Endothelial cell of umbilical vein (primary cell): ENCODE data around the gene ZC3HAV1. TPM values are rescaled to one million over a fixed set of nuclear protein-coding genes. Genes with fewer than 3 reads are reported as not detected.
A peak's percentile ranks its signal among the peaks of the same experiment; 100 is the strongest.

Experiments
- BruUV-seq: library from RNA; stranded (reverse); fragments of 400-500 nt; replicated peaks from 2 replicates; lab custom pipeline; 2021; lab: Mats Ljungman, UMichigan
- CTCF ChIA-PET: fragments of 300-600, 350-600 bp; sonication (Branson Sonifier 250); formaldehyde crosslinking; loops from one replicate; lab custom pipeline; 2021; ENCODE audit warnings: antibody characterized with exemption, inconsistent platforms; lab: Charles Lee
- POLR2A ChIA-PET: fragments of 300-600, 350-600 bp; sonication (Branson Sonifier 250); formaldehyde crosslinking; loops from one replicate; lab custom pipeline; 2021; ENCODE audit warnings: antibody characterized with exemption, inconsistent platforms; lab: Charles Lee
- DNase-seq: peaks from one replicate; pipeline ENCODE4 v3.0.0-alpha.2; 2011; ENCODE audit warnings: low read depth, low spot score
- FAIRE-seq: peaks from 2 replicates; lab custom pipeline; 2011; peaks lifted over from hg19 to GRCh38; lab: Jason Lieb, UNC
- H2AFZ ChIP-seq: 2 replicates; pipeline ENCODE4 v1.6.0; 2012; ENCODE audit warnings: low read depth, low read length, control low read depth, inconsistent platforms
- H3K27ac ChIP-seq: 2 replicates; pipeline ENCODE4 v1.5.1; 2011; ENCODE audit warnings: low read depth, mild to moderate bottlenecking, control low read depth, low read length, moderate library complexity; ENCODE audit not compliant: insufficient read depth
- H3K27me3 ChIP-seq, 2 experiments: 2 replicates each; pipeline versions ENCODE4 v1.6.0 to v1.6.1; 2011; ENCODE audit warnings: low read length in 2 of 2, mixed read lengths in 1 of 2; ENCODE audit not compliant: control insufficient read depth in 2 of 2, insufficient read depth in 2 of 2
- H3K36me3 ChIP-seq, 2 experiments: 2 replicates in 1 of 2; 3 replicates in 1 of 2; pipeline ENCODE4 v1.5.1; 2011; ENCODE audit warnings: low read length in 2 of 2, mild to moderate bottlenecking in 1 of 2, moderate library complexity in 1 of 2; ENCODE audit not compliant: control insufficient read depth in 2 of 2, insufficient read depth in 2 of 2; ENCODE audit errors: extremely low read depth in 1 of 2
- H3K4me1 ChIP-seq: 3 replicates; pipeline ENCODE4 v1.5.1; 2011; ENCODE audit warnings: mild to moderate bottlenecking, low read length; ENCODE audit not compliant: control insufficient read depth, insufficient read depth; ENCODE audit errors: extremely low read depth
- H3K4me2 ChIP-seq: 2 replicates; pipeline ENCODE4 v1.6.1; 2011; ENCODE audit warnings: low read length, control low read depth, mixed read lengths; ENCODE audit not compliant: insufficient read depth
- H3K4me3 ChIP-seq, 3 experiments: fragments of 200-600 bp in 1 of 3; sonication (generic), shearing (Covaris generic) in 1 of 3; replicated peaks in 1 of 3; 2 replicates each; pipeline ENCODE4 v1.5.1; 2011 to 2016; ENCODE audit warnings: control low read depth in 3 of 3, low read length in 3 of 3, mild to moderate bottlenecking in 2 of 3, inconsistent platforms in 1 of 3, low read depth in 1 of 3, moderate library complexity in 1 of 3; ENCODE audit not compliant: insufficient read depth in 1 of 3
- H3K79me2 ChIP-seq: 2 replicates; pipeline ENCODE4 v1.6.0; 2012; ENCODE audit warnings: low read length, inconsistent platforms; ENCODE audit not compliant: control insufficient read depth, insufficient read depth
- H3K9ac ChIP-seq: replicated peaks from 2 replicates; pipeline ENCODE3; 2011; ENCODE audit warnings: low read length, control low read depth; ENCODE audit not compliant: insufficient read depth; ENCODE audit errors: extremely low read depth
- H3K9me1 ChIP-seq: replicated peaks from 3 replicates; pipeline ENCODE4 v1.6.0; 2011; ENCODE audit warnings: mild to moderate bottlenecking, low read length; ENCODE audit not compliant: control insufficient read depth, insufficient read depth; ENCODE audit errors: extremely low read depth
- H3K9me3 ChIP-seq: replicated peaks from 2 replicates; pipeline ENCODE4 v1.5.1; 2012; ENCODE audit warnings: low read length, inconsistent platforms; ENCODE audit not compliant: control insufficient read depth, insufficient read depth
- H4K20me1 ChIP-seq: replicated peaks from 2 replicates; pipeline ENCODE3; 2011; ENCODE audit warnings: mild to moderate bottlenecking, low read length; ENCODE audit not compliant: control insufficient read depth, insufficient read depth; ENCODE audit errors: extremely low read depth
- EZH2 ChIP-seq: IDR thresholded peaks from 2 replicates; pipeline ENCODE4 v1.6.1; 2012; ENCODE audit warnings: borderline replicate concordance, low read depth, mild to moderate bottlenecking, moderate library complexity, low read length, inconsistent platforms; ENCODE audit not compliant: severe bottlenecking
- FOS ChIP-seq: IDR thresholded peaks from 2 replicates; pipeline ENCODE4 v1.6.1; 2011; ENCODE audit warnings: mild to moderate bottlenecking, low read length, moderate library complexity, borderline replicate concordance; ENCODE audit not compliant: insufficient read depth
- GATA2 ChIP-seq: IDR thresholded peaks from 2 replicates; pipeline ENCODE4 v1.7.0; 2011; ENCODE audit warnings: low read depth, mild to moderate bottlenecking, moderate library complexity, mixed read lengths, low read length; ENCODE audit not compliant: insufficient read length, insufficient read depth
- JUN ChIP-seq: IDR thresholded peaks from 2 replicates; pipeline ENCODE4 v1.6.1; 2011; ENCODE audit warnings: borderline replicate concordance, low read depth; ENCODE audit not compliant: insufficient read length, insufficient read depth
- MYC ChIP-seq: IDR thresholded peaks from one replicate; pipeline ENCODE4 v1.6.1; 2011; ENCODE audit warnings: mild to moderate bottlenecking, low read depth, low read length
- POLR2A ChIP-seq: IDR thresholded peaks from 2 replicates; pipeline ENCODE4 v1.6.1; 2012; ENCODE audit warnings: low read depth, mild to moderate bottlenecking, control low read depth, low read length
- POLR2AphosphoS5 ChIP-seq: IDR thresholded peaks from 2 replicates; pipeline ENCODE4 v1.6.1; 2012; ENCODE audit warnings: low read depth, mild to moderate bottlenecking, control low read depth, low read length, moderate library complexity; ENCODE audit not compliant: insufficient read depth
- dilution Hi-C: fragments of 300-500 bp; cut with MboI; formaldehyde crosslinking; loops from one replicate; pipeline ENCODE4 v1.15.0; 2019; ENCODE audit warnings: low sequenced_read_pairs; ENCODE audit not compliant: extremely low pct_ligation_motif_present
- intact Hi-C: fragments of 100-400 bp; cut with micrococcal nuclease; formaldehyde crosslinking; loops from one replicate; pipeline ENCODE4 v1.10.0; 2022
- polyA plus RNA-seq, 4 experiments: library from polyadenylated mRNA; depleted of rRNA in 3 of 4; stranded (reverse) in 3 of 4; unstranded in 1 of 4; fragments of >200 nt; gene quantifications; 2 replicates each; pipeline versions ENCODE4 v1.2.1 to v1.2.3, GENCODE V29; 2011 to 2012; ENCODE audit warnings: missing spikeins in 1 of 4
- total RNA-seq: library from RNA; stranded (reverse); gene quantifications from 2 replicates; pipeline ENCODE4 v1.2.3, GENCODE V29; 2021
- TF ChIP-seq, protein P1 (sequence below), 2 donors: IDR thresholded peaks; 1 replicate in 1 of 2; 2 replicates in 1 of 2; pipeline ENCODE4 v1.5.1; 2011; ENCODE audit warnings: low read length in 2 of 2, mild to moderate bottlenecking in 2 of 2, moderate library complexity in 2 of 2, control low read depth in 1 of 2, inconsistent platforms in 1 of 2, low read depth in 1 of 2; ENCODE audit not compliant: insufficient read depth in 1 of 2; ENCODE audit errors: extremely low read depth in 1 of 2
- TF ChIP-seq, protein P2 (sequence below): IDR thresholded peaks from 2 replicates; pipeline ENCODE4 v1.6.1; 2011; ENCODE audit not compliant: insufficient read depth, insufficient read length

Gene ZC3HAV1
- total and polyA plus RNA-seq, 2 donors (not counting 3 experiments of a cell fraction or from before 2014, with no cell fraction given) = 17.1 to 37.7 TPM

DNA sequence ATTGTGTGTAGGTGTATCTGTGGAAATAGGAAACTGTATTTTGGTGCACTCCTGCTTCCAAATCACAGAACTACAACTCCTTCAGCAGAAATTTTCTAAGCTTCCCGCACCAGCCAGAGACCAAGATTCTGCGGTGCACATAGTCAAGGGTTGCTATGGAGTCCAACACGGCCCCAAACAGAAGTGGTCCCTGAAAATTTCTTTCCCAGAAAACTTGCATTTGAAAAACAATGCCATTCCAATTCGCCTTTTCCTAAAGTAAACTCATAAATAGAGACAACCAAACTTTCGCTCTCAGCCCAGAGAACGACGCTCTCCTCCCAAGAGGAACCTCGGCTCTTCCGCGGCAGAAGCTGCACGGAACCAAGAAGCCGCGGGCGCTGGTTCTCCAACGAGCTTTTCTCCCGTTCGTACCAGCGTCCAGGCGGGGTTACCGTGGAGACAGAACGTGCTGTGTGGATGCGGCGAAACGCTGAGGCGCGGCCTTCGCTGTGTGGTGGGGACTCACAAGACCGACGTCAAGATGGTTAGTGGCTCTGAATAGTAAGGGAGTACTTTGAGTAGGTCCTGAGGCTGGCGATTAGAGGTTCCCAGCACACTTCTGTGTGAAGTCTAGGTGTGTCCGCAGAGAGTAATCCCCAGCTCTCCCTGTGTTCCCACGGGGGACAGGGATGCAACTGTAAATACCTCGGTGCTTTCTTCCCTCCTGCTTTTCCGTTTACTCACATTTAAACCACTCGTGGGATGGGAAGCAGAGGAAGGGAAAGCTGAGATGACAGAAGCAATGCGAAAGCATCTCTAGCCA, 24.0 kb upstream of the ZC3HAV1 start:
- Histone ChIP-seq H3K27ac (peak overlapping the region; percentile 41), H3K9ac (peak overlapping the region; percentile 69), H2AFZ (peak overlapping the region; percentile 93), H3K36me3 (no peaks in the 10 kb centered on the region), H4K20me1 (no peaks in the 10 kb centered on the region), H3K4me1 (peaks cover 4% of the 10 kb centered on the region), H3K4me2 (peak overlapping the region; percentile 95), H3K79me2 (no peaks in the 10 kb centered on the region), H3K9me1 (no peaks in the 10 kb centered on the region), H3K27me3 (peaks cover 0 to under 1% of the 10 kb centered on the region in 2 experiments), H3K4me3 (peak overlapping the region; percentile 54 to 87 (median 66)), H3K9me3 (no peaks in the 10 kb centered on the region)
- TF ChIP-seq POLR2A (peak; percentile 66), GATA2 (no peak), POLR2AphosphoS5 (peak; percentile 81), EZH2 (no peak), MYC (peak; percentile 44), FOS (no peak), JUN (no peak)
- TF ChIP-seq, protein P1, sequence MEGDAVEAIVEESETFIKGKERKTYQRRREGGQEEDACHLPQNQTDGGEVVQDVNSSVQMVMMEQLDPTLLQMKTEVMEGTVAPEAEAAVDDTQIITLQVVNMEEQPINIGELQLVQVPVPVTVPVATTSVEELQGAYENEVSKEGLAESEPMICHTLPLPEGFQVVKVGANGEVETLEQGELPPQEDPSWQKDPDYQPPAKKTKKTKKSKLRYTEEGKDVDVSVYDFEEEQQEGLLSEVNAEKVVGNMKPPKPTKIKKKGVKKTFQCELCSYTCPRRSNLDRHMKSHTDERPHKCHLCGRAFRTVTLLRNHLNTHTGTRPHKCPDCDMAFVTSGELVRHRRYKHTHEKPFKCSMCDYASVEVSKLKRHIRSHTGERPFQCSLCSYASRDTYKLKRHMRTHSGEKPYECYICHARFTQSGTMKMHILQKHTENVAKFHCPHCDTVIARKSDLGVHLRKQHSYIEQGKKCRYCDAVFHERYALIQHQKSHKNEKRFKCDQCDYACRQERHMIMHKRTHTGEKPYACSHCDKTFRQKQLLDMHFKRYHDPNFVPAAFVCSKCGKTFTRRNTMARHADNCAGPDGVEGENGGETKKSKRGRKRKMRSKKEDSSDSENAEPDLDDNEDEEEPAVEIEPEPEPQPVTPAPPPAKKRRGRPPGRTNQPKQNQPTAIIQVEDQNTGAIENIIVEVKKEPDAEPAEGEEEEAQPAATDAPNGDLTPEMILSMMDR (IDR thresholded peaks at IDR 0.05; ENCODE audit: extremely low read depth in 1 of 2, insufficient read depth in 1 of 2, low read depth in 1 of 2, low read length in 2 of 2) = no peak
- TF ChIP-seq, protein P2, sequence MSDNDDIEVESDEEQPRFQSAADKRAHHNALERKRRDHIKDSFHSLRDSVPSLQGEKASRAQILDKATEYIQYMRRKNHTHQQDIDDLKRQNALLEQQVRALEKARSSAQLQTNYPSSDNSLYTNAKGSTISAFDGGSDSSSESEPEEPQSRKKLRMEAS = peak; percentile 85
- DNase-seq (peak; percentile 94), FAIRE-seq (peak; percentile 84)
- BruUV-seq = TSS peak; percentile 51
- intact Hi-C loops (loop anchor here (1.0 kb wide), 3 partner anchors 24 to 207 kb away; partner anchors contain the start of genes UBN2 and ZC3HAV1), dilution Hi-C loops (no loop called here)
- CTCF ChIA-PET = interaction anchor here (0.7 to 2.2 kb wide), 17 partner anchors 8 to 247 kb away, joined by 3 to 11 read pairs (median 4); partner anchors contain the start of gene UBN2
- POLR2A ChIA-PET = interaction anchor here (0.7 to 1.2 kb wide), 2 partner anchors 11 to 207 kb away, joined by 3 to 4 read pairs; no protein-coding TSS in a partner anchor
